ENCODE measurements around the gene VAMP7.

- TF ChIP-seq CTCF (IDR thresholded peaks at IDR 0.05) (no peak), EP300 (IDR thresholded peaks at IDR 0.05) (no peak), POLR2AphosphoS5 (IDR thresholded peaks at IDR 0.05) (no peak), POLR2A (IDR thresholded peaks at IDR 0.05) (no peak)
Observed at GRCh38 chrX:155889328-155889727, 8.2 kb downstream of the VAMP7 start.
